ENCODE measurements around the gene CDC14A.

CDC14A gene

DNA sequence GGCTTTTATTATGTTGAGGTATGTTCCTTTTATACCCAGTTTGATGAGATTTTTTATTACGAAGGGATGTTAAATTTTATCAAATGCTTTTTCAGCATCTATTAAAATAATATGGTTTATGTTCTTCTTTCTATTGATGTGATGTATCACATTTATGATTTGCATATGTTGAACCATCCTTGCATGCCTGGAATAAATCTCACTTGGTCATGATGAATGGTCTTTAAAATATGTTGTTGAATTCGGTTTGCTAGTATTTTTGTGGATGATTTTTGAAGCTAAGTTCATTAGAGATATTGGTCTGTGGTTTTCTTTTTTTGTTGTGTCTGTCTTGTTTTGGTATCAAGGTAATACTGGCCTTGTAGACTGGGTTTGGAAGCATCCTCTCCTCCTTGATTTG is 199.7 kb downstream of the CDC14A start:
- no peak overlapping the region for H3K9ac ChIP-seq (ENCODE audit: low read depth, low read length)
- H3K27me3 ChIP-seq (ENCODE audit: insufficient read depth, low read length) = no peaks in the 10 kb centered on the region
- no peak overlapping the region for H3K4me3 ChIP-seq (ENCODE audit: low read length)
- H3K4me1 ChIP-seq (ENCODE audit: insufficient read depth, low read length) = no peaks in the 10 kb centered on the region
- no peaks in the 10 kb centered on the region for H3K36me3 ChIP-seq (ENCODE audit: insufficient read depth, low read depth, low read length)
- H3K9me3 ChIP-seq (ENCODE audit: insufficient read depth, low read depth, low read length) = no peaks in the 10 kb centered on the region
- no peak overlapping the region for H3K27ac ChIP-seq (ENCODE audit: low read length)

DNA sequence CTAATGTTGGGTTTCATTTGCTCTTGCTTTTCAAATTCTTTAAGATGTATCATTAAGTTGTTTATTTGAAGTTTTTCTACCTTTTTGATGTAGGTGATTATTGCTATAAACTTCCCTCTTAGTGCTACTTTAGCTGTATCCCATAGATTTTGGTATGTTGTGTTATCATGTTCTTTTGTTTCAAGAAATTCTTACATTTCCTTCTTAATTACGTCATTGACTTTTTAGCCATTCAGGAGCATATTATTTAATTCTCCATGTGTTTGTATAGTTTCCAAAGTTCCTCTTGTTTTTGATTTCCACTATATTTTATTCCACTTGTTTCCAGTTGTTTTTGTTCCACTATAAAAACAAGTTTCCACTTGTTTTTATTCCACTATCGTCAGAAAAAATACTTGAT is 200.6 kb downstream of the CDC14A start:
- no peak overlapping the region for H3K4me3 ChIP-seq (ENCODE audit: low read length)
- H3K27me3 ChIP-seq (ENCODE audit: insufficient read depth, low read length) = no peaks in the 10 kb centered on the region
- no peak overlapping the region for H3K9ac ChIP-seq (ENCODE audit: low read depth, low read length)
- peaks cover 6% of the 10 kb centered on the region; the same call in 1 of the 2 replicates for H3K4me1 ChIP-seq (ENCODE audit: insufficient read depth, low read length)
- no peaks in the 10 kb centered on the region for H3K36me3 ChIP-seq (ENCODE audit: insufficient read depth, low read depth, low read length)
- H3K9me3 ChIP-seq (ENCODE audit: insufficient read depth, low read depth, low read length) = no peaks in the 10 kb centered on the region
- H3K27ac ChIP-seq (ENCODE audit: low read length) = no peak overlapping the region

DNA sequence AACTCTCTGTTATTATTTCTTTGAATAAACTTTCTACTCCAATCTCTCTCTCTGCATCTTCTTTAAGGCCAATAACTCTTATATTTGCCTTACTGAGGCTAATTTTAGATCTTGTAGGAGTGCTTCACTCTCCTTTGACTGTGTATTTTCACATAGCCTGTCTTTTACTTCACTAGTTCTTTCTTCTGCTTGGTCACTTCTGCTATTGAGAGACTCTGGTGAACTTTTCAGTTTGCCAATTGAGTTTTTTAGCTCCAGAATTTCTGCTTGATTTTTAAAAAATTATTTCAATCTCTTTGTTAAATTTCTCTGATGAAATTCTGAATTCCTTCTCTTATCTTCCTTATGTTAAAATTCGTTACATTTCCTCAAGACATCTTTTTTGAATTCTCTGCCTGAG is 203.9 kb downstream of the CDC14A start:
- Histone ChIP-seq H3K36me3 (ENCODE audit: insufficient read depth, low read depth, low read length) (no peaks in the 10 kb centered on the region), H3K9me3 (ENCODE audit: insufficient read depth, low read depth, low read length) (no peaks in the 10 kb centered on the region), H3K4me3 (ENCODE audit: low read length) (no peak overlapping the region), H3K4me1 (ENCODE audit: insufficient read depth, low read length) (peaks cover 6% of the 10 kb centered on the region; the same call in 1 of the 2 replicates), H3K9ac (ENCODE audit: low read depth, low read length) (no peak overlapping the region), H3K27me3 (ENCODE audit: insufficient read depth, low read length) (no peaks in the 10 kb centered on the region), H3K27ac (ENCODE audit: low read length) (no peak overlapping the region)

DNA sequence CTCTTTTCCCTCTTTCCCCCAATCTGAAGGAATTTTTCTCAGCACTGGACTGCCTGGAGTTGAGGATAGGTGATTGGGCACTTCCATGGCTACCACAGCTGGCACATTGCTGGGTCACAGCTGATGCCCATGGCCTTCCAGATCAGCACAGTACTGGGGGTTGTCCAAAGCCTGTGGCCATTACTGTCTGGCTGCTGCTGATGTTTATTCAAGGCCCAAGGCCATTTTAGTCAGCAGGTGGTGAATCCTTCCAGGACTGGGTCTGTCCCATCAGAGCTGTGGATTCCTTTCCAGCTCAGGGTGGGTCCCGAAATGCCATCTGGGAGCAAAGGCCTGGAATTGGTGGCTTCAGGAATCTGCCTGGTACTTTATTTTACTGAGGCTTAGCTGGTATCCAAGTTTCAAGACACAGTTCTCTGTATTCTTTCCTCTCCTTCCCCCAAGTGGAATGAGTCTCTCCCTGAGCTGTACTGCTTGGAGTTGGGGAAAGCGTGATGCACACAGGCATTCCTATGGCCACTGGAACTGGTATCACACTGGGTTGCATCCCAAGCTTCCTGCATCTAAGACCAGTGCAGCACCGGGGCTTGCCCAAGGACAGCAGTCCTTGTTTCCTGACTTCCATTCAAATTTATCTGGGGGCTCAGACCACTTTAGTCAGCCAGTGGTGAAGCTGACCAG is 204.8 kb downstream of the CDC14A start:
- peaks cover 6% of the 10 kb centered on the region; the same call in 1 of the 2 replicates for H3K4me1 ChIP-seq (ENCODE audit: insufficient read depth, low read length)
- no peaks in the 10 kb centered on the region for H3K36me3 ChIP-seq (ENCODE audit: insufficient read depth, low read depth, low read length)
- H3K9me3 ChIP-seq (ENCODE audit: insufficient read depth, low read depth, low read length) = no peaks in the 10 kb centered on the region
- H3K27ac ChIP-seq (ENCODE audit: low read length) = no peak overlapping the region
- H3K4me3 ChIP-seq (ENCODE audit: low read length) = no peak overlapping the region
- no peak overlapping the region for H3K9ac ChIP-seq (ENCODE audit: low read depth, low read length)
- no peaks in the 10 kb centered on the region for H3K27me3 ChIP-seq (ENCODE audit: insufficient read depth, low read length)

DNA sequence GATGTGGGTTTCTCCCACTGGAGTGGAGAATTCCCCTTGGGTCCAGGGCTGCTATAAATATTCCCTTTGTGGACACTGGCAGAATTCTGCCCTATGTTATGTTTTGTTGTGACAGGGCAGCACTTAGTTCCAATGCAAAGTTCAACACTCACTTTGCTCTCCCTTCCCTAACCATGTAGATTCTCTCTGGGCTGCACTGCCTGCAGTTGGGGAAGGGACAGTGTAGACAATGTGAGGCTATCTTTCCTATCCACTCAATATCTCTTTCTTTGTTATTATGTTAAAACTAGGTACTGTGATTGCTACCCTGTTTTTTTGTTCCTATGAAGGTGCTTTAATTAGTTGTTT is 205.3 kb downstream of the CDC14A start:
- Histone ChIP-seq H3K4me1 (ENCODE audit: insufficient read depth, low read length) (peaks cover 6% of the 10 kb centered on the region; the same call in 1 of the 2 replicates), H3K27ac (ENCODE audit: low read length) (no peak overlapping the region), H3K9me3 (ENCODE audit: insufficient read depth, low read depth, low read length) (no peaks in the 10 kb centered on the region), H3K9ac (ENCODE audit: low read depth, low read length) (no peak overlapping the region), H3K4me3 (ENCODE audit: low read length) (peak overlapping the region; percentile 20; the same call in 1 of the 2 replicates), H3K36me3 (ENCODE audit: insufficient read depth, low read depth, low read length) (no peaks in the 10 kb centered on the region), H3K27me3 (ENCODE audit: insufficient read depth, low read length) (no peaks in the 10 kb centered on the region)

DNA sequence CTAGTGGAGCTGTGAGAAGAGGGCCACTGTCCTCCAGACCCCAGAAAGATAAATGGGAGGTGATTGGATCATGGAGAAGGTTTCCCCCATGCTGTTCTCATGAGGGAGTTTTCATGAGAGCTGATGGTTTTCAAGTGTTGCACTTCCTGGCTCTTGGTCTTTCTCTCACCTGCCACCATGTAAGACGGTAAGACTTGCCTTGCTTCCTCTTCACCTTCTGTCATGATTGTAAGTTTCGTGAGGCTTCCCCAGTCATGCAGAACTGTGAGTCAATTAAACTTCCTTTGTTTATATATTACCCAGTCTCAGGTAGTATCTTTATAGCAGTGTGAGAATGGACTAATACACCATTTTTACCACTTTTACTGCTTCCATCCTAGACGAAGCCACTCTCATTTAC is 213.2 kb downstream of the CDC14A start:
- H3K9ac ChIP-seq (ENCODE audit: low read depth, low read length) = no peak overlapping the region
- H3K36me3 ChIP-seq (ENCODE audit: insufficient read depth, low read depth, low read length) = no peaks in the 10 kb centered on the region
- no peaks in the 10 kb centered on the region for H3K4me1 ChIP-seq (ENCODE audit: insufficient read depth, low read length)
- no peaks in the 10 kb centered on the region; the same call in 1 of the 2 replicates for H3K9me3 ChIP-seq (ENCODE audit: insufficient read depth, low read depth, low read length)
- H3K27me3 ChIP-seq (ENCODE audit: insufficient read depth, low read length) = no peaks in the 10 kb centered on the region
- H3K4me3 ChIP-seq (ENCODE audit: low read length) = no peak overlapping the region
- no peak overlapping the region for H3K27ac ChIP-seq (ENCODE audit: low read length)

DNA sequence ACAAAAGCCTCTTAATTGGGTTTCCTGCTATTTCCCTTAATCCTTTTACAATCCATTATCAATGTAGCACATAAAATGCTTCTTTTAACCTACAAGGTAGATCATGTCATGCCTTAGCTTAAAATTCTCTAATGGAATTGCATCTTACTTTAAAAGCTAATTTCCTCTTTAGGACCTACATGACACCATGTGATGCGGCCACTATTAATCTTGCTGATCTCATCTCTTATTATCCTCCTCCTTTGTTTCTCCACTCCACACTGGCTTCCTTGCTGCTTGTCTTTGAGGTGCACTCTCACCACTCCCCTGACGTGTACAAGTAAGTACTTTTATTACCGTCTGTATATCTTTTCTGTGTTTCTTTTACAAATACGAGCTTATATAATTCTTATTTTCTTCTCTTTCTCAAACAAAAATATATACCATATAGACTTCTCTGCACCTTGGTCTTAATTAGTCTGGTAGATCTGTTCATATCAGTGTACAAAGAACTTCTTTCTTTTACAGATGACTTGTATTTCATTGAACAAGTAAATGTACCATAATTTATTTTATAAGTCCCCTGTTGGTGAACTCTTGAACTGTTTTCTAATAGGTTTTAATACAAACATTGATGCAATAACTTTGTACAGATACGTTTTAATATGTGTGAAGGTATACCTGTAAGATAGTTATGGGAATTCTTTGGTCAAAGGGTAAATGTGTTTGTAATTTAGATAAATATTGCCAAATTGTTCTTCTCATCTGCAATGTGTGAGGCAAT is 213.8 kb downstream of the CDC14A start:
- no peak overlapping the region for H3K4me3 ChIP-seq (ENCODE audit: low read length)
- no peaks in the 10 kb centered on the region; the same call in 1 of the 2 replicates for H3K9me3 ChIP-seq (ENCODE audit: insufficient read depth, low read depth, low read length)
- H3K27me3 ChIP-seq (ENCODE audit: insufficient read depth, low read length) = no peaks in the 10 kb centered on the region
- H3K9ac ChIP-seq (ENCODE audit: low read depth, low read length) = no peak overlapping the region
- no peak overlapping the region for H3K27ac ChIP-seq (ENCODE audit: low read length)
- no peaks in the 10 kb centered on the region for H3K36me3 ChIP-seq (ENCODE audit: insufficient read depth, low read depth, low read length)
- H3K4me1 ChIP-seq (ENCODE audit: insufficient read depth, low read length) = no peaks in the 10 kb centered on the region

DNA sequence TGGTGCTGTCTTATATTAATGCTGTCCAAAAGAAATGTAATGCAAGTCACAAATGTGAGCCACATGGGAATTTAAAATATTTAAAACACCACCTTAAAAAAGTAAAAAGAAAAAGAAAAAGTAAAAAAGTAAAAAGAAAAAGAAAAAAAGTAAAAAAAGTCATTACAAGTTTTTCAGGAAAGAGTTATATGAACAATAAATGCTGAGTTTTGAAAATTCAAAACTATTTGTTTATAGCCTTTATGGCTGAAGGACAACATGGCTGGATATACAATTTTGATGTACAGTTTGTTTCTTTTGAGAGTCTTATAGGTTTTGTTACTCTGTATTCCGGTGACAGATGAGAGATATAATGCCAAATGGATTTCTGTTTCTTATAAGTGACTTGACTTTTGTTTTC is 214.8 kb downstream of the CDC14A start:
- Histone ChIP-seq H3K27ac (ENCODE audit: low read length) (no peak overlapping the region), H3K9ac (ENCODE audit: low read depth, low read length) (no peak overlapping the region), H3K4me3 (ENCODE audit: low read length) (no peak overlapping the region), H3K4me1 (ENCODE audit: insufficient read depth, low read length) (no peaks in the 10 kb centered on the region), H3K36me3 (ENCODE audit: insufficient read depth, low read depth, low read length) (no peaks in the 10 kb centered on the region), H3K27me3 (ENCODE audit: insufficient read depth, low read length) (no peaks in the 10 kb centered on the region), H3K9me3 (ENCODE audit: insufficient read depth, low read depth, low read length) (no peaks in the 10 kb centered on the region; the same call in 1 of the 2 replicates)

Measured in iPS-20b (cell line).